Esophagus muscularis mucosa (tissue), 4 donors: Measurements from ENCODE around the gene TRIM46. TPM values are rescaled to one million over a fixed set of nuclear protein-coding genes. Genes with fewer than 3 reads are reported as not detected.
"Not testable (repeated sequence)": the region's sequence is repeated elsewhere in the genome, so short reads cannot be mapped to it uniquely, and the experiment has no call there.

Experiments used
- DNase-seq: peaks from one replicate; pipeline ENCODE4 v3.0.0-alpha.2; 2017; ENCODE audit errors: extremely low spot score
- H3K27ac ChIP-seq, 4 donors: fragments of 200-600 bp; sonication (generic); replicated peaks in 1 of 4; 1 replicate in 3 of 4; 2 replicates in 1 of 4; pipeline ENCODE4 v1.5.1; 2016 to 2019; ENCODE audit warnings: mild to moderate bottlenecking in 1 of 4
- H3K27me3 ChIP-seq, 4 donors: fragments of 200-600 bp; sonication (generic); one replicate each; pipeline versions ENCODE4 v1.5.1 to v1.6.0; 2016 to 2019
- H3K36me3 ChIP-seq, 4 donors: fragments of 200-600 bp; sonication (generic); one replicate each; pipeline ENCODE4 v1.5.1; 2016 to 2019
- H3K4me1 ChIP-seq, 4 donors: fragments of 200-600 bp; sonication (generic); one replicate each; pipeline ENCODE4 v1.5.1; 2016 to 2019
- H3K4me3 ChIP-seq, 4 donors: fragments of 200-600 bp; sonication (generic); 1 replicate in 2 of 4; 2 replicates in 2 of 4; pipeline ENCODE4 v1.5.1; 2016 to 2019; ENCODE audit warnings: mild to moderate bottlenecking in 4 of 4, moderate library complexity in 1 of 4
- H3K9me3 ChIP-seq, 4 donors: fragments of 200-600 bp; sonication (generic); 1 replicate in 3 of 4; 2 replicates in 1 of 4; pipeline ENCODE4 v1.5.1; 2016 to 2019
- EP300 ChIP-seq: sonication (generic); formaldehyde crosslinking; IDR thresholded peaks from one replicate; pipeline ENCODE4 v1.6.1; 2017; ENCODE audit warnings: antibody characterized with exemption
- POLR2A ChIP-seq: fragments of 450-650 bp; IDR thresholded peaks from one replicate; pipeline ENCODE4 v1.6.1; 2017; ENCODE audit warnings: antibody characterized with exemption, moderate library complexity, mild to moderate bottlenecking, low read depth
- POLR2AphosphoS5 ChIP-seq, 2 donors: sonication (generic); formaldehyde crosslinking; IDR thresholded peaks; one replicate each; pipeline ENCODE4 v1.6.1; 2017; ENCODE audit warnings: antibody characterized with exemption in 2 of 2
- WGBS: methylation state at CpG from one replicate; pipeline ENCODE4 v1.1.5; 2018; 5-methylcytosine and 5-hydroxymethylcytosine counted together
- intact Hi-C: fragments of 100-400 bp; cut with DNase I; formaldehyde crosslinking; loops from one replicate; pipeline ENCODE4 v1.15.1; 2023
- total RNA-seq, 4 donors: library from RNA; depleted of rRNA; stranded (reverse); fragments of >200 nt; gene quantifications; one replicate each; pipeline versions ENCODE4 v1.1.0 to v1.2.1, GENCODE V29; 2016
- TF ChIP-seq, protein P1 (sequence below), 3 experiments: fragments of 200-600 bp in 2 of 3; fragments of 450-650 bp in 1 of 3; sonication (generic) in 2 of 3; IDR thresholded peaks; one replicate each; pipeline ENCODE4 v1.5.1; 2017 to 2019; ENCODE audit warnings: antibody characterized with exemption in 3 of 3, mild to moderate bottlenecking in 2 of 3, moderate library complexity in 1 of 3

The TRIM46 gene
- total RNA-seq, 4 donors from 2014 or later: 0.13 to 1.7 (median 0.17) TPM; not detected in 1

DNA sequence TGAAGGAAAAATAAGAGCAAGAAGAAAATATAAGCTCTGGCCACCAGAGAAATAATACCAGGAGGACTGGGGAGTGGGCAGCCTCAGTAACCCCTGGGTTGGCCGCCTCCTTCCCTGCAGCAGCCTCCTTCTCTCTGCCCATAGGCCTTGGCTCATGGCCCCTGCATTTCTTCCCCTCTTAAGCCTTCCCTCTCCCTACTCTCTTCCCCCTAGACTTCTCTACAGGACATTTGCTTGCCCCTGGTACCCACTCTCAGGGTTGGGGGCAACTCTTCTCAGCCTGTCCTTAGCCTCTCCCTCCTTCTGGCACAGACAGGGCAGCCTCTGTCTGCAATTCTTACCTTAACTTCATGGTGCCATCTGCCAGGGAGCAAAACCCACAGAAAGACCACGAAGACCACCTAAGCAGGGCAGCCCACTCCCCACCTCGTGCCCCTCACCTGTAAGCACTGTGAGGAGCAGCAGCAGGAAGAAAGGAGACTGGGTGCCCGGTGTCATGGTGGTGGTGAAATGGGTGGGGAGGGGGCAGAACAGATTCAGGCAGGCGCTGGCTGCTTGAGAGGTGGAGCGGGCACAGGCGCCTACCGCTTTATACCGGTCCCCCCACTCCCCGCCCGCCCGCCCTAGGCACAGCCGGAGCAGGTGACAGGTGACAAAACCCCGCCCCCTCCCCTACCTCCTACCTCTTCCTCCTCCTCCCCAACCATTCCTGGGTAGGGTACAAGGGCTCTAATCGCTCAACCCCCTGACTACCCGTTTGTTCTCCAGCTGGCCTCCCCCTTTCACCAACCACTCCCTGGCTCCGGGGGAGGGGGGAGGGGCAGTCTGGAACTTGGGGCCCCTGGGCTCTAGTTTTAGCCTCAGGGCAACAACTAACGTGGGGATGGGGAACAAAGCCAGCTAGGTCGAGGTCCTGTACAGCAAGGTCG is 19.0 kb downstream of the TRIM46 start:
- Histone ChIP-seq H3K27me3 (no peaks in the 10 kb centered on the region), H3K4me3 (peak overlapping the region; percentile 64 to 67 (median 64)), H3K36me3 (peaks cover 0 to 13% (median 5%) of the 10 kb centered on the region in 4 donors), H3K27ac (peak overlapping the region; percentile 91 to 92 (median 92)), H3K4me1 (peaks cover 30 to 59% (median 46%) of the 10 kb centered on the region in 4 donors), H3K9me3 (no peaks in the 10 kb centered on the region)
- WGBS: 55% methylated on average over 17 of the region's 20 CpGs
- DNase-seq: no peak
- intact Hi-C loops: no loop called here
- TF ChIP-seq POLR2A (no peak), POLR2AphosphoS5 (IDR thresholded peaks at IDR 0.05) (no peak), EP300 (no peak)
- TF ChIP-seq, protein P1, sequence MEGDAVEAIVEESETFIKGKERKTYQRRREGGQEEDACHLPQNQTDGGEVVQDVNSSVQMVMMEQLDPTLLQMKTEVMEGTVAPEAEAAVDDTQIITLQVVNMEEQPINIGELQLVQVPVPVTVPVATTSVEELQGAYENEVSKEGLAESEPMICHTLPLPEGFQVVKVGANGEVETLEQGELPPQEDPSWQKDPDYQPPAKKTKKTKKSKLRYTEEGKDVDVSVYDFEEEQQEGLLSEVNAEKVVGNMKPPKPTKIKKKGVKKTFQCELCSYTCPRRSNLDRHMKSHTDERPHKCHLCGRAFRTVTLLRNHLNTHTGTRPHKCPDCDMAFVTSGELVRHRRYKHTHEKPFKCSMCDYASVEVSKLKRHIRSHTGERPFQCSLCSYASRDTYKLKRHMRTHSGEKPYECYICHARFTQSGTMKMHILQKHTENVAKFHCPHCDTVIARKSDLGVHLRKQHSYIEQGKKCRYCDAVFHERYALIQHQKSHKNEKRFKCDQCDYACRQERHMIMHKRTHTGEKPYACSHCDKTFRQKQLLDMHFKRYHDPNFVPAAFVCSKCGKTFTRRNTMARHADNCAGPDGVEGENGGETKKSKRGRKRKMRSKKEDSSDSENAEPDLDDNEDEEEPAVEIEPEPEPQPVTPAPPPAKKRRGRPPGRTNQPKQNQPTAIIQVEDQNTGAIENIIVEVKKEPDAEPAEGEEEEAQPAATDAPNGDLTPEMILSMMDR (IDR thresholded peaks at IDR 0.05): no peak

DNA sequence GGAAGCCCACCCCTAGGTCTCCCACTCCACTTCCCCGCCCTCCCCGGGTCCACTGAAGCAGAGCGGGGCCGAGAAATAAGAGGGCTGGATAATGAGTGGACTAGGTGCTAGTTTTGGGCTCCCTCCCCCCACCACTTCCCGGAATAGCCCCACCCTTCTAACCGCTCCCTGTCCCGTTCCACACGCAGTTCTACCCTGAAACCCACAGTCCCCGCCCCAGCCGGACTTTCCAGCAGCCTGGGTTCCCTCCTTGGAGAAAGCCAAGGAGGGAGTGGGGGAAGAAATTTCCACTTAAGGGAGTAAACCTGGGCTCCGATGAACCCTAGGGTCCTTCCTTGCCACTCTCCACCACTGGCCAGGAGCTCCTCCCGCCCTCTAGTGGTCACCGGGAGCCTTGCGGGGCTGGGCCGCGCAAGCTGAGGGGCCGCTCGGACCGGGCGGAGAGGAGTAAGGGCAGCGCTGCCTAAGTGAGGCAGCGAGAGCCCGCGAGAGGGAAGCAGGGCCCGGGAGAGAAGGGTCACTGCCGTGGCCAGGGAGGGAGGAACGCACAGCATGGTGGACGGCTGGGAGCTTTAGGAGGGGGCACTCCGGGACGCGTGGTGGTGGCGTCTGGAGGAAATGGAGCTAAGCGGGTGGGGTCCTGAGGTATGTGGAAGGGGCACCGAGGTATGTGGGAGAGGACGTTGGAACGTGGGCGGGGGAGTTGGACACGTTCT is 19.8 kb downstream of the TRIM46 start:
- Histone ChIP-seq H3K9me3 (no peaks in the 10 kb centered on the region), H3K36me3 (peaks cover 0 to 21% (median 10%) of the 10 kb centered on the region in 4 donors), H3K4me1 (peaks cover 30 to 59% (median 46%) of the 10 kb centered on the region in 4 donors), H3K27me3 (no peaks in the 10 kb centered on the region), H3K4me3 (peak overlapping the region; percentile 64 to 67 (median 64)), H3K27ac (peak overlapping the region; percentile 91 to 92 (median 92))
- TF ChIP-seq EP300 (no peak), POLR2A (peak; percentile 61), POLR2AphosphoS5 (IDR thresholded peaks at IDR 0.05) (peak; percentile 79 to 88)
- TF ChIP-seq, protein P1 (IDR thresholded peaks at IDR 0.05): peak; percentile 98 to 100 (median 99)
- intact Hi-C loops: no loop called here
- 3% methylated on average over 38 of the region's 38 CpGs for WGBS
- DNase-seq: peak; percentile 97

DNA sequence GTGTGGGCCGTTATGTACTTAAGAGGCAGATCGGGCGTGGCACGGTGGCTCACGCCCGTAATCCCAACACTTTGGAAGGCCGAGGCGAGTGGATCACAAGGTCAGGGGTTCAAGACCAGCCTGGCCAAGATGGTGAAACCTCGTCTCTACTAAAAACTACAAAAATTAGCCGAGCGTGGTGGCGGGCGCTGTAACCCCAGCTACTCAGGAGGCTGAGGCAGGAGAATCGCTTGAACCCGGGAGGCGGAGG is 20.3 kb downstream of the TRIM46 start:
- DNase-seq, intact Hi-C loops, H3K9me3 ChIP-seq, H3K27me3 ChIP-seq: not testable (repeated sequence)
- Histone ChIP-seq H3K27ac (peak overlapping the region; percentile 91 to 92 (median 92)), H3K36me3 (peaks cover 0 to 25% (median 11%) of the 10 kb centered on the region in 4 donors), H3K4me1 (peaks cover 30 to 59% (median 46%) of the 10 kb centered on the region in 4 donors), H3K4me3 (peak overlapping the region; percentile 64 to 67 (median 64))
- WGBS: 7% methylated on average over 16 of the region's 16 CpGs

DNA sequence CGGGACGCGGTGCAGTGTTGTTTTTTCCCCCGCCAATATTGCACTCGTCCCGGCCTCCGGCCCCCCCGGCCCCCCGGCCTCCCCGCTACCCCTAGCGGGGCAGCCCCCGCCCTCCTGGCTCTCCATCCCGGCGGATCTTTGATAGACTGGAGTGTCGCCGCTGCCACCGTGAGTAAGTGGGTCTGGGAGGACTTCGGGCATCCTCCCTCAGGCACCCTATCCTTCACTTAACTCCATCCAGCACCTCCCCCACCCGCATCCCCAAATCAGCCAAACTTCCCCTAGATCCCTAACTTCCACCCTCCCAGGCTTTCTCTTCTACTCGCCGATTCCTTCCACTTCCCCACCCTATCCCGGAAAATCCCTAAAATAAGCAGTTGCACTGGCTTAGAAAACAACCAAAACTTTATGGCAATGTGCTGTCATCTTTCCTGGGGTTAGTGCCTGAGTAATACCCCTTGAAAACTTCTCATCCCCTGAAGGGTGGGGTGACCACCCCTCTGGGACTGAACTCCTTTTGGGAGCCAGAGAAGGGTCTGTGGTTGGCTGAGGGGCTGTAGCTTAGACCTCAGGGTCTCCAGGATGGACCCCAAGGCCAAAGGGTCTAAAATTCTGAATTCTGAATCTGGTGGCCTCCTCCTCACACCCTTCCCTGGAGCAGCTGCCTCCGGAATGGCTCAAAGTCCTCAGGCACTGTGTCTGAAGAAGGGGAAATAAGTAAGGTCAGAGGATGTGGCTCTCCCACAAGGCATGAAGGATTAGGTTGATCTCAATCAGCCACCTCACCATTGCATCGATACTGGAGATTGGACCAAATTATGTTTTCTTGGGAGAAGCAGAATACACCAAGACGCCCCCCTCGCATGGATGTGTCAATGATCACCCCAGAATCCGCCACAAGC is 21.8 kb downstream of the TRIM46 start:
- TF ChIP-seq, protein P1 (IDR thresholded peaks at IDR 0.05): no peak
- no peak for TF ChIP-seq POLR2AphosphoS5 (IDR thresholded peaks at IDR 0.05)
- no peak for TF ChIP-seq EP300
- TF ChIP-seq POLR2A: no peak
- H3K9me3 ChIP-seq: no peaks in the 10 kb centered on the region
- H3K4me1 ChIP-seq: peaks cover 30 to 59% (median 46%) of the 10 kb centered on the region in 4 donors
- intact Hi-C loops: no loop called here
- H3K27me3 ChIP-seq: no peaks in the 10 kb centered on the region
- H3K4me3 ChIP-seq: peak overlapping the region; percentile 64 to 67 (median 64)
- no peak for DNase-seq
- peaks cover 0 to 36% (median 18%) of the 10 kb centered on the region in 4 donors for H3K36me3 ChIP-seq
- WGBS: 9% methylated on average over 12 of the region's 27 CpGs
- H3K27ac ChIP-seq: peak overlapping the region; percentile 91 to 92 (median 92)
